Measurements from ENCODE around the gene KRT33A.

The KRT33A gene

DNA sequence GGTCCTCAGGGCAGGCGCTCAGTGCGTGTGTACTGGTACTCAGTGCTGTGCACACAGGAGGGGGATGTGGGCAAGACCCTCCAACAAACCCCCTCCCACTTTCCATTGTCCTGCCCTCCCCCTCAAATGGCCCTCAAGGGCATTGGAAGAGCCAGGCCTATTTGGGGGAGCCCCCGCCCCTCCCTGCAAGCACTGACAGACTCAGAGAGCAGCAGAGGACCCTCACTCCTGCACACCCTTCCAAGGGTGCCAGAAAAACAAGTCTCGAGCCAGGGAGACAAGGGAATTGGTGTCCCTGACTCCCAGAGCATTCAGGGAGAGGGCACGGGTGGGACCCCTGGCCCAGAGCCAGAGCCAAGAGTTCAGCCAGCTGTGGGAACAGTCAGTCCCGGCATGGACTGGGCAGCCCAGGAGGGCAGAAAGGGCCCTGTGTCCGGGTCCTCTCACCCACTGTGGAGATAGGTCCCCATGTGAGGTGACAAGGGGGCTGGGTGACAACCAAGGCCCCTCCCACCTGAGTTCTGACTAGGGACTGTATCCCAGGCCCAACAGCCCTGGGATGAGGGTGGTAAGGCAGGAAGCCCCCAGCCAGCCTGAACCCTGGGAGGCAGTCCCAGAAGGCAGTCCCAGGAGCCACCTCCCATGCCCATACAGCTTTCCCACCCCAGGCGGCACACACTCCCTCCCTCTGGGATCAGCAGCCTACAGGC lies 23.1 kb downstream of the KRT33A start:
- no peak for DNase-seq

DNA sequence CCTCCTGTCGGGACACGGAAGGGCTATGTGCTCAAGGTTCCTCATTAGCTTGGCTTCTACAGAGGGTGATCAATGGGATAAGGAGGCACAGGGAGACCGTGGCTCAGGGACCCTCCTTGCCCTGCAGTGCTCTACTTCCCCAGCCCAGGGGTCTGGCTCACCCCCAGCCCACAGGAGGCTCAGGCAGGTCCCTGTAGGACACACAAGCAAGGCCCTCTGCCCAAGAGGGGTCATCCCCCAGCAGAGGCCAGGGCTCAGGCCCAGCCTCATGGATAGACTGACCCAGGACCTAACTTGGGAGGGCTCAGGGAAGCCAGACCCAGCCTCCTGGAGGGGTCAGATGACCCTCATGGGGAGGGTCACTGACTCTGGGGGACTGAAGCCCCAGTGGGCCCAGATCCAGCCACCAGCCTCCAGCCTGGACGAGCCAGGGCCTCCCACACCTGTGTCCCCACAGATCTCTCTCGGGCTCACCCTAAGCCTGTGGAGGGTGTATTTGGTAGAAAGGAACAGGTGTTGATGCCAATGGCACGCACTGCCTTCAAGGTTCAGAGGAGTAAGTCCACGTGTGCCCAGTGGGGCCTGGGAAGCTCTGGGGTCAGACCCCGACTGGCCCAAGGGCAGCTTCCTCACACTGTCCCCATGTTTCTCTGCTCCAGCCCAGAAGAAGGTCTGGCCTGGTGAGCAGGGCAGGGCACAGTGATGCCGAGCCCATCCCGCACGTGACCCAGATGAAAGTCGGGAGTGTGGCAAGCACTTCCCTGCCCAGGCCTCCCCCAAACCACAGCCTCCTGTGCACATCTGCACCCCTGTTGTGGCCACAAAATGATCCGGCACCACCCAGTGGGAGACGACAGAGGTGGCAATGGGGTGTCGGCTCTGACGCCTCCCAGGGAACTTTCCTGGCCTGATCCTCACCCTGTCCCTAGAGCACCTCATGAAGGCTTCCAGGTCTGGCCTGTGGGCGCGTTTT lies 24.2 kb downstream of the KRT33A start:
- DNase-seq, result no peak

DNA sequence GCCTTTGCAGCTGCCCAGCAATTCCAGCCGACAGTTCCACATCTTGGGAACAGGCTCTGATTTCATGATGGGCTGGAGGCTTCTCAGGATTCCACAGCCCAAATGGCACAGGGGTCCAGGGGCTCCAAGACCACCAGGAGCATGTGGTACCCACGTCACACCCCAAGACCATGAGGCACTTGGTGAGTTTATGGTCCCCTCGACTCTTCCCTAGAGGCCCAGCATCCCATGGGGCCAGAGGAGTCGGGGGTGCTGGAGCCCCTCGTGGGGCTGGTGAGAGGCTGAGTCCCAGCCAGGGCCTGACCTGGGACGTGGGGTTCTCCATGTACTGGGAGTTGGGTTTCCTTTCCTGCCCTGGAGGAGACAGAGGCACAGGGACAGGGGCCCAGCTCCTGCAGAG lies 25.0 kb downstream of the KRT33A start:
- DNase-seq, result no peak

DNA sequence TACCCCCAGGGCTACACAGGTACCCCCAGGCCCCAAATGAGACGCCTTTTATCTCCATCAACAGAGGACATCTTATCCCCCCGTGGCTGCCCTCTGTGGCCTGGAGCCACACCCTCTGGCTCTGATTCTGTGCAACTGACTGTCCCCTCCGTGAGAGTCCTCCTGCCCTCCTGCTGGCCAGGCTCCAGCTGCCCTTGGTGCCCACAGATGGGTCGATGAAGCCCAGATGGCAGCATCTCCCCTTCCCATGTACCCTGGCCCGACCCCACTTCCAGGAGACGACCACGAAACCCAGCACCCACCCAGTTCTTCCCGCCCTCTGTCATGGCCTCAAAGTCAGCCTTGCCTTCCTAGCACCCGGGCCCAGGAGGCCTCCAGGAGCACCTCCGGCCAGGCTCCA lies 25.5 kb downstream of the KRT33A start:
- no peak for DNase-seq

DNA sequence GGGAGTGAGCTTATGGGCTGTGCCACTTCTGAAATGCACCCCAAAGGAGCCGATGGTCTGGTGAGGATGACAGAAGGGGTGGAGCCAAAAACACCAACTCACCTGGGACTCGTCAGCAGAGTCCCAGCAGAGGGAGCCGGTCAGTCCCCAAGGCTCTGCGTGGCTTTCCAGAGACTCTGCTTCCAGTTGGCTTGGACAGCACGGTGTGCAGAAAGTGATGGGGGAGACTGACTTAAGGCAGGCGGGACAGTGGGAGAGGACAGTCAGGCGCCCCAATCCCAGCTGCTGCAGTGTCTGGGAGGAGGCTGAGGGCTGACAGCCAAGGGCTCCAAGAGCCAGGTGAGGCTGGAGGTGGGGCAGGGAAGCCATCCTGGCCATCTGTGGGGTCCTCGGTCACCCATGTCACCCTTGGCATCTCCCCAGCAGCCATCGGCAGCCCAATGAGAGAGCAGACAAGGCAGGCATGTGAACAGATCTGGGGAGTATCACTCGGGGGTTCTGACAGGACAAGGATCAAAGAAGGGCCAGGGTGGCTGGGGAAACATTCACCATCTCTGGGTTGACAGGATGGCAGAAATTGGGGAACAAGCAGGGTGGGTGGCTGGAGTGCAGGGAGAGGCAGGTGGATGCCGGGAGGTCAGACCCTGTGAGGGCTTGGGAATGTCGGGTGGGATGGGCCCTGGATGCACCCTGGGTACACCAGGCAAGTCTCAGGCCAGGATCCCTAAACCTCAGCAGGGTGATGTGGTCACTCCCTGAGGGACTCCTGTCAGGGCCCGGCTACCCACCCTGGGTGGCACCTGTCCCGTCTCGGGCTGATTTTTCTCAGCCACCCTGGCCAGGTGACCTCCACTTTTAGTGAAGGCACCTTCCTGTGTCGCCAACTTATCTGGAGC lies 26.2 kb downstream of the KRT33A start:
- DNase-seq, result no peak

DNA sequence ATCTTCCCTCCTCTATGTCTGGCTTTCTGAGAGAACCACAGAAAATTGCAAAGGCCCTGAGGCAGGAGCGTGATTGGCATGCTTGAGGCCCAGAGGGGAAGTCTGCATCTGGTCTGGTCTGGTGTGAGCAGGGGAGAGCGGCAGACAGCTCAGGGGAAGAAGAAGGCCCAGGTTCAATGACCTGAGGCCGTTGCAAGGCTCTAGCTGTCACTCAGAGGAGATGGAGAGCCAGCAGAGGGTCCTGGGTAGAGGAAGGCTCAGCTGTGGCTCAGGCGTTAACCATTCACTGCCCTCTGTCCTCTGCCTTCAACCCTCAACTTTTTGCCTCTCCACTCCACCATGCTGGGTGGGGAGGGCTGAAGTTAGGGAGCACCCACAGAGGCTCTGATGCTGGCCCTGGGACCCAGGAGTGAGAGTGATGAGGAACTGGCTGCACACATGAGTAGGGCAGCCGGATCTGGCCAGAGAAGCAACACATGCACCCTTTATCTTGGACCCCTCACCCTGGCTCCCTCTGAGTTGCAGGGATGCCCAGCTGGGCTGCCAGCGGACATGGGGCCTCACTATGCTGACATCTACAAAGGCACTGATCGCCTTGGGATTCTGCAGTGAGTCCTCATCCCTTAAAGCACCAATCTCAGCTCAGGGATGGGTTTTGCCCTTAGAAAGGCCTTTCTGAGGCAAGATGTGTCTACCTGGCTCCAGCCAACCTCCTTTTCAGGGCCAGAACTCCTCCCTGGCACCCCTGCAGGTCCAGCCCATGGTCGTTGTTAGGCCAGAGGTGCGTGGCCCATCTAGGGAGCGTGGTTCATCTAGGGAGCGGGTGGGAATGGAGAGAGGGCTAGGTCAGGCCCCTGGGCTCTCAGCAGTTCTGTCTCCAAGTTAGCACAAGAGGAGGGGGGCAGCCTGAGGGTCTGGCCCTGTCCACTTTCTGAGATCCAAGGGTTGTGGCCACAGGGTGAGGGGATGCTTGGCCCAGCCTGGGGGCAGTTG lies 27.4 kb downstream of the KRT33A start:
- no peak for DNase-seq

DNA sequence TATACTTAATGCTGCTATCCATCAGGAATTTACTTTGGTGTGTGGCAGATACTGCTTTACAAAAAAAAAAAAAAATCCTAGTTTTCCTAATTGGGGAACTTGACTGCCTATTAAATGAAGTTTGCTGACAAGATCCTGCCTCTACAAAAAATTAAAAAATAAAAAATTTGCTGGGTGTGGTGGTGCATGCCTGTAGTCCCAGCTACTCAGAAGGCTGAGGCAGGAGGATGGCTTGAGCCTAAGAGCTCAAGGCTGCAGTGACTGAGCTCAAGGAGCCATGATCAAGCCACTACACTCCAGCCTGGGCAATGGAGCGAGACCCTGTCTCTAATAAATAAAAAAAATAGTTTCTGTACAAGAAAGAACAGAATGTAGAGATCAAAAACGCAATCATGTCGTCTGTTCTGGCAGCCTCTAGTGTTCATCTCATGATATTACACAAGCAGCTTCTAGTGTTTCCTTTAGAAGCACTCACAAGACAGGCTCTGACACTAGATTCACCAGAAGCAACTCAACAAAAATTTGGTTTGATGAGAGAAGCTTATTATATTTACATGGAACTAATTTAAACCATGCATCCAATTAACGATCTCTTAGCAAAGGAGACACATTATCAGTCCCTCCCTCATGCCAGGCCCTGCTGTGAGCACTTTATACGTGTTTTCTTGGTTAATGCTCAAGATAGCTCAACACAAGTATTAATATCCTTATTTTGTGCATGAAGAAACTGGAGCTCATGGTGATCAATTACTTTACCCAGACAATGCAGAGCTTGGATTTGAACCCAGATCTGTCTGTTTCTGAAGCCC lies 28.3 kb downstream of the KRT33A start:
- peak; percentile 51 for DNase-seq

DNA sequence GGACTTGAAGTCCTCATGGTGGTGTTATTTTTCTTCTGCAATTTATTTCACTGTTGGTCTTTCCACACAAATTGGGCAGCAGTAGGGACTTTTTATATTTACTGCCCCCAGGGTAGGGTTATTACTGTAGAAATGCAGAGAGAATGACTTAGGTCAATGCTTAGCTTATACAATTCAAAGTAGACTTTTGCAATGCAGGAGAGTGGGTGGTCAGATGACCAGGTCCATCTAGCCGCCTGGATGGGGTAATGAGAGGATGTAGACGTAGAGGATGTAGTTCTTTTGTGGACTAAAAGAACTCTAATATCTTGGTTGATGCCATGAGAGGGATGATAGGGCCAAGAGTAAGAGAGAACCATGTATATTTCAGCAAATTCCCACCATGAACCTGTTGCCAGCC lies 32.4 kb downstream of the KRT33A start:
- DNase-seq, result no peak

DNA sequence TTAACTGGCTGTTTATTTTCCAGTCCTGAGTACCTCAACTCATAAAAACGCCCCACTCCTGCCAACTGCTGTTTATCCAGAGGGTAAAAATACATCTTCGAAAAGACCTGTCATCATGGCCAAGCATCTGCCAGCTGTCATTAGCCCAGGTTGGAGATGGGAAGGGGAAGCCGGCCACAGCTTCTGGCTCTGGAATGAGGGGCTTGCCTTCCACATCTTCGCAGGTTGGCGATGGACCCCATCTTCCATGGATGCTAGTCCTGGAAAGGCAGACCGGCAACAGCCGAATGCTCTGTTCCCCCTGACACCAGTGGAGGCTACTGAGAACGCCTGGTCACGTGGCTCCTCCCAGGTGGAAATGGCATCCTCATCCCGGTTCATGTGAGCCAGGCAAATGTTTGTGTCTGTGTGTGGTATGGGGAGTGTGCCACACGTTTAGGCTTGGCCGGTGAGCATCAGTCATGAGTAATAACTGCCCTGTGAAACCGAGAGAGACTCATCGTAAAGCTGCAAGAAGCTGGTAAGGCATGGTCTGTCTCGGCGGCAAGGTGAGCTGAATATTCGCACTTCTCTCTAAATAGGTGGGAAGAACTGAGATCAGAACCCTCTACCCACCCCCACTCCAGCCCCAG lies 34.7 kb downstream of the KRT33A start:
- no peak for DNase-seq

DNA sequence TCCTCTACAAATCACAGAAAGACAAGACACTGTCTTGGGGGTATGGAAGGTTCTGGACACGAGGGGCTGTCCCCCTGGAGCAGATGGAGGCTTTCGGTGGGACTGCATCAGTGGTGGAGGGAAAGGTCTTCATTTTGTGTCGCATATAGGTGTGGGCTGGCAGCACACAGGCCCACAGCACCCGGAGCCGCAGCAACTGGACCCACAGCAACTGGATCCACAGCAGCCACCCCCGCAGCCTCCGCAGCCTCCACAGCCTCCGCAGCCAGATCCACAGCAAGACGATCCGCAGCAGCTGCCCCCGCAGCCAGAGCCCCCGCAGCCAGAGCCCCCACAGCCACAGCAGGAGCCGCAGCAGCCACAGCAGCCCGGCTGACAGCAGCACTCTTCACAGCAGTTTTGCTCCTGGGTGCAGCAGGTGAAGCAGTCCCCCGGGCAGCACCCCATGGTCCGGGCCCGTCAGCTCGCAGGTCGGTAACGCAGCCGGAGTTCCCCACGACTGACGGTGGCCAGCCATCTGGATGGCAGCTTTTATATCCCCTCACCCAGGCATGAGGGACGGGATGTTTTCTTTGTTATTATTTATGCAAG lies 35.3 kb downstream of the KRT33A start, which contains the start of gene KRTAP17-1:
Gene KRTAP17-1 (minus strand): TSS at position 507 of the 591 bp plus-strand sequence. CDS start 60 bp downstream, at position 447.
- no peak for DNase-seq

DNA sequence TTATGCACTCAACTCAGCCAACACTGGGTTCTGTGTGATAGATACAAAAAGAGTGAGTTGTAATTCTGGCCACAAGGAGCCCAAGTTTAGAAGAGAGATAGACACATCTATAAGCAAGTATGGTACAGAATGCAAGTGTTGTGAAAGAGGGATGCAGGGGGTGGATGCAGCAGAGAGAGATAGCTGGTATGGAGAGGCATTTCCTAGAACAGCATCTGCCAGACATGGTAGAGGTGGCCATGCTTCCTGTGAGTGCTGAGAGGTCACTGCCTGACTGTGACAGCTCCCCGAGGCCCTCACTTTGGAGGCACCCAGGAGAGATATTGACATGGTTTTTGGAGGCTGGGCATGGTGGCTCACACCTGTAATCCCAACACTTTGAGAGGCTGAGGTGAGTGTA lies 39.5 kb downstream of the KRT33A start:
- no peak for DNase-seq

DNA sequence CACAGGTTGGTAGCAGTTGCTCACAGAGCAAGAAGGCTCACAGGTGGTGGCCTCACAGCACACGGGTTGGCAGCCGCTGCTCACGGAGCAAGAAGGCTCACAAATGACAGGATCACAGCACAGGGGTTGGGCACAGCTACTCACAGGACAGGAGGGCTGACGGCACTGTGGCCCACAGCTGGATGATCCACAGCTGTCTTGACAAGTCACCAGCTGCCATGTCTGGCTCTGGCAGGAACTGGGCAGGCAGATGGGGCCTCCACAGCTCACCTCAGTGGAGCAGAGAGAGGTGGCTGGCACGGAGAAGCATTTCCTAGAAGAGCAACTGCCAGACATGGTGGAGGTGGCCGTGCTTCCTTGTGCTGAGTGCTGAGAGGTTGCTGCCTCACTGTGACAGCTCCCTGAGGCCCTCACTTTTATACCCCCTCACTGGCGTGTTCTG lies 41.7 kb downstream of the KRT33A start, which contains the start of gene KRTAP16-1:
Gene KRTAP16-1 (minus strand): TSS at position 392 of the 442 bp plus-strand sequence. CDS start 56 bp downstream, at position 336.
- DNase-seq, result no peak

DNA sequence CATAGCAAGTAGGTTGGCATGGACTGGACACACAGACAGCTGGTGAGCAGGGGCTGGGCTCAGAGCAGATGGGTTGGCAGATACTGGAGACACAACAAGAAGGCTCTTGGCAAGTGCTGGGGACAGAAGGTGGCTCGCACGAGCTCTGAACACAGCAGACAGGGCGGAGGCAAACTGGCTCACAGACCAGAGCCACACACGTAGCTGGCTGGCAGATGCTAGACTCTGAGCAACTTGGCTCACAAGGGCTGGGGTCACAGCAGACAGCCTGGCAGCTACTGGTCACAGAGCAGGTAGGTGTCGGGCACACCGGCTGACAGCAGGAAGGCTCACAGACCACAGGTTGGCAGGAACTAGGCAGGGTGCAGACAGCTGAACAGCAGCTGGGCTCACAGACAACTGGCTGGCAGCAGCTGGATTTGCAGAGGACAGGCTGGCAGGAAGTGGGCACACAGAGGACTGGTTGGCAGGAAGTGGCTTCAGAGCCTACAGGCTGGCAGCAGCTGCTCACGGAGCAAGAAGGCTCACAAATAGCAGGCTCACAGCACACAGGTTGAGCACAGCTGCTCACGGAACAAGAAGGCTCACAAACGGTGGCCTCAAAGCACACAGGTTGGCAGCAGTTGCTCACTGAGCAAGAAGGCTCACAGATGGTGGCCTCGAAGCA lies 42.2 kb downstream of the KRT33A start:
- DNase-seq, result no peak

DNA sequence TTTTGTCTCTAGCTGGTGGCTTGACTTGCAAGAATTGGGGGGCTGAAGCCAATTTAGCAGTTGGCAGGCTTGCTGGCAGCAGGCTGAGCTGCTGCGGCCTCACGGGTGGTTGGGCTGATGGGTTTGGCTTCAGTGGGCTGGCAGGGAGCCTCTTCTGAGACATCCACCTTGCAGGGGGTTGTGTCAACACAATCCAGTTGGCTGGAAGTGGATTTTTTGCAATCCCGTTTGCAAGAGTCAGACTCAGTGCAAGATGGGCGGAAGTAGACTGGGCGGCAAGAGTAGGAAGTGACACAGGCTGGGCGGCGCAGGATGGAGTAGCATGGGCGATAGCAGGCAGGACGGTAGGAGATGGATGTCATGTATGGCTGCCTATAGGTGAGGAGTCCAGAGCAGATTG lies 43.0 kb downstream of the KRT33A start:
- DNase-seq, result no peak

DNA sequence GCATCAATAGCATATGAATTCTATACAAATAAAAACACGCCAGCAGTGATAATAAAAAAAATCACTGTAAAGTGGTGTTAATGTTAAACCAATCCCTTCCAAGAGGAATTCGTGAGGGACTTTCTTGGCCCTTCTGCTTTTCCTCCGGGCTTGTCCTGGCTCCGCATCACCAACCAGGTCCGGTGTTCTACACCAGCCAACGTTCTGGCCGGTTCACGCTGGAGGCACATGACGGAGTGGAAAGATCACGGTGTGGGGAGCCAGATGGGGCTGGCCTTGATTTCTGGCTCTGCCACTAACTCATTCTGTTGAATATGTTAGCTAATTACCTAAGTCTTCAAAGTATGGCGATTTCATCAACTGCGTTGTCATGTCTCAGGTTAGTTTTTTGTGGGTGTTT lies 46.5 kb downstream of the KRT33A start:
- DNase-seq, result no peak

DNA sequence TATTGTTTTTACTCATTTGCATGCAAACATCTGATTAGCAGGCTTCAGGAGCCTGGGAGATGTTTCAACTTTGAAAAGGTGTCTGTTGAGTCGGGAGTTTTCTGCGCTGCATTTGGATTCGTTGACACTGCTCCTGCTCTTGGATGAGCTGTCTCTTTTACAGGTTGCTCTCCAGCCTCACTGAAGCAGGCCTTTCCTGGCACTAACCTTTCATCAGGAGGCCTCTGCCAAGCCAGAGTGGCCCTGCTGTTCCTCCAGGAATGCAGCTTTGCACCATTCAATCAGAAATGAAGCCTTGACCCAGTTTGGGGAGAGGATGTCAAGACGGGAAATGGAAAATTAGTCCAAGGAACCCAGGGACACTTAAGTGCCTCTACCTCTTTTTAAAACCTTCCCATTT lies 47.6 kb downstream of the KRT33A start:
- no peak for DNase-seq

DNA sequence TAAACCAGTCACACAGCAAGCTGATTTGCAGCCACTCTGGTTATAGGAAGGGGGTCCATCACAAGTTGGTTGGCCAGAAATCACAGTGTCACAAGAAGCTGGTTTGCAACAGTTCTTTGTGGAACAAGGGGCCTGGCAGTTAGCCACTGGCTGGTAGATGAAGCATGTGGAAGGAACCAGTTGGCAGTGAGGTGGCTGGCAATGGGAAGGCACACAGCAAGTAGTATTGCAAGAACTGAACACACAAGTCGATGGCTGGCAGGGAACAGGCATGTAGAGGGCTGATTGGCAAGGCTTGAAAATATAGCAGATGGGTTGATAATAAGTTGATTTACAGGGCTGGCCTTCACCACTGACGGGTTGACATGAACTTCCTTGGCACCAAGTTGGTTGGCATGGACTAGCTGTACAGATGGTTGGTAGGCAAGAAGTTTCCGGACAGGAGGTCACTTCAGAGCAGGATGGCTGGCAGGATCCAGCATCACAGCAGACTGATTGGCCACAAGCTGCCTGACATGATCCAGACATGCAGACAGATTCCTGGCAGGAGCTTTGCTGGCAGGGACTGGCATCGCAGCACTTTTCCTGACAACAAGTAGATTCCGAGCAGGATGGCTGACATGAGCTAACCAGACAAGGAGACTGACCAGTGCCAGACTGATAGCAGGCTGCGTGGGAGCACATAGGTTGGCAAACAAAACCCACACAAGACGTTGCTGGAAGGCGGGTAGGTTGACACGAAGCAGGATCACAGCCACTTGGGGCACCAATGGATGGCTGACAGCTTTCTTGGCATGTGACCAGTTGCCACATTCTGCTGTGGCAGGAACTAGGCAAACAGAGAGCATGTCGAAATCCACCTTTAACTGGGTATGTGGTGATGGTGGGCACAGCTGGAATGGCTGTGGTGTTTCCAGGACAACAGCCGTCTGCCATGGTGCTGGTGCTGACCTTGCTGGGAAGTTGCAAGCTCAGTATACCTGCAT lies 48.4 kb downstream of the KRT33A start, which contains the start of gene KRTAP29-1:
Gene KRTAP29-1 (minus strand): TSS at position 936 of the 986 bp plus-strand sequence. CDS start 0 bp downstream, at position 936.
- DNase-seq, result no peak
